ENCODE measurements around the gene TMA16. TPM values are rescaled to one million over a fixed set of nuclear protein-coding genes. Genes with fewer than 3 reads are reported as not detected.
A peak's percentile ranks its signal among the peaks of the same experiment; 100 is the strongest.

Gene TMA16
- total RNA-seq, 1 donor from 2014 or later, result 43.4 TPM

GRCh38 chr4:163542275-163542674, 47.8 kb downstream of the TMA16 start:
- Histone ChIP-seq H3K36me3 (ENCODE audit: control insufficient read depth, insufficient read depth, low read length) (peaks cover 1% of the 10 kb centered on the region), H3K4me3 (ENCODE audit: low read depth, low read length) (no peak overlapping the region), H3K27me3 (ENCODE audit: control insufficient read depth, insufficient read depth, low read length) (no peaks in the 10 kb centered on the region)
- TF ChIP-seq CTCF (IDR thresholded peaks at IDR 0.05; ENCODE audit: insufficient read depth, low read length, severe bottlenecking), result no peak
- FAIRE-seq (peak; percentile 95), DNase-seq (ENCODE audit: low read depth) (peak; percentile 84)

GRCh38 chr4:163544407-163545038, 50.0 kb downstream of the TMA16 start:
- FAIRE-seq (no peak), DNase-seq (ENCODE audit: low read depth) (peak; percentile 31)
- Histone ChIP-seq H3K27me3 (ENCODE audit: control insufficient read depth, insufficient read depth, low read length) (no peaks in the 10 kb centered on the region), H3K4me3 (ENCODE audit: low read depth, low read length) (no peak overlapping the region), H3K36me3 (ENCODE audit: control insufficient read depth, insufficient read depth, low read length) (peaks cover 1% of the 10 kb centered on the region)
- TF ChIP-seq CTCF (IDR thresholded peaks at IDR 0.05; ENCODE audit: insufficient read depth, low read length, severe bottlenecking), result peak; percentile 93

GRCh38 chr4:163548481-163549243, 54.2 kb downstream of the TMA16 start:
- H3K4me3 ChIP-seq (ENCODE audit: low read depth, low read length), result no peak overlapping the region
- TF ChIP-seq CTCF (IDR thresholded peaks at IDR 0.05; ENCODE audit: insufficient read depth, low read length, severe bottlenecking), result peak; percentile 47
- no peaks in the 10 kb centered on the region for H3K27me3 ChIP-seq (ENCODE audit: control insufficient read depth, insufficient read depth, low read length)
- DNase-seq (ENCODE audit: low read depth) (peak; percentile 50), FAIRE-seq (no peak)
- H3K36me3 ChIP-seq (ENCODE audit: control insufficient read depth, insufficient read depth, low read length), result peaks cover 1% of the 10 kb centered on the region

GRCh38 chr4:163550869-163551267, 56.4 kb downstream of the TMA16 start:
- FAIRE-seq (no peak), DNase-seq (ENCODE audit: low read depth) (peak; percentile 30)
- H3K36me3 ChIP-seq (ENCODE audit: control insufficient read depth, insufficient read depth, low read length), result no peaks in the 10 kb centered on the region
- no peaks in the 10 kb centered on the region for H3K27me3 ChIP-seq (ENCODE audit: control insufficient read depth, insufficient read depth, low read length)
- H3K4me3 ChIP-seq (ENCODE audit: low read depth, low read length), result no peak overlapping the region
- no peak for TF ChIP-seq CTCF (IDR thresholded peaks at IDR 0.05; ENCODE audit: insufficient read depth, low read length, severe bottlenecking)

GRCh38 chr4:163553146-163553545, 58.7 kb downstream of the TMA16 start:
- Histone ChIP-seq H3K4me3 (ENCODE audit: low read depth, low read length) (no peak overlapping the region), H3K36me3 (ENCODE audit: control insufficient read depth, insufficient read depth, low read length) (no peaks in the 10 kb centered on the region), H3K27me3 (ENCODE audit: control insufficient read depth, insufficient read depth, low read length) (no peaks in the 10 kb centered on the region)
- DNase-seq (ENCODE audit: low read depth) (no peak), FAIRE-seq (no peak)
- TF ChIP-seq CTCF (IDR thresholded peaks at IDR 0.05; ENCODE audit: insufficient read depth, low read length, severe bottlenecking), result no peak

Measured in bronchial epithelial cell (primary cell).